Stimulated activated CD8-positive, alpha-beta memory T cell treated with anti-CD3 and anti-CD28 coated beads, Interleukin-15, amount 100 ng/mL, for 1 hour (primary cell): Measurements from ENCODE around the gene OR1N1.
"Not testable (repeated sequence)": the region's sequence is repeated elsewhere in the genome, so short reads cannot be mapped to it uniquely, and the experiment has no call there.

Source experiments
- DNase-seq: peaks from one replicate; pipeline ENCODE4 v3.0.0-alpha.2; 2020; ENCODE audit warnings: low read depth

OR1N1 gene, protein sequence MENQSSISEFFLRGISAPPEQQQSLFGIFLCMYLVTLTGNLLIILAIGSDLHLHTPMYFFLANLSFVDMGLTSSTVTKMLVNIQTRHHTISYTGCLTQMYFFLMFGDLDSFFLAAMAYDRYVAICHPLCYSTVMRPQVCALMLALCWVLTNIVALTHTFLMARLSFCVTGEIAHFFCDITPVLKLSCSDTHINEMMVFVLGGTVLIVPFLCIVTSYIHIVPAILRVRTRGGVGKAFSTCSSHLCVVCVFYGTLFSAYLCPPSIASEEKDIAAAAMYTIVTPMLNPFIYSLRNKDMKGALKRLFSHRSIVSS

DNA sequence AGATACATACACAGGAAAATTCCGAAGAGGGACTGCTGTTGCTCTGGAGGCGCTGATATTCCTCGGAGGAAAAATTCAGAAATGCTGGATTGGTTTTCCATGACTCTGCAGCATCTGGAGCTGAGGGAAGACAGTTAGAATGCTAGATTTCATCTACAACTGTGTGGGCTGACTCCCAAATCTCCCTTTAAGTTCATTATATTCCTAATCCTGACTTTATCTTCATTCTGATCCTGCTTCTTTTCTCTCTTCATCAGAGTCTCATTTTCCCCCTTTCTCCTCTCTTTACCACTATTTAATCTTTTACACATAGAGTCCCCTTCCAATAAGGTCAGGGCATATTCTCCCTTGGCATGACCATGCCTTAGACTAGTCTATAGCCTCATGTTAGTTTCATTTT lies at the start of gene OR1N1:
TSS of gene OR1N1 (minus strand) at position 101 of the 400 bp plus-strand sequence. CDS start at position 101, 0 bp downstream.
- no peak for DNase-seq

DNA sequence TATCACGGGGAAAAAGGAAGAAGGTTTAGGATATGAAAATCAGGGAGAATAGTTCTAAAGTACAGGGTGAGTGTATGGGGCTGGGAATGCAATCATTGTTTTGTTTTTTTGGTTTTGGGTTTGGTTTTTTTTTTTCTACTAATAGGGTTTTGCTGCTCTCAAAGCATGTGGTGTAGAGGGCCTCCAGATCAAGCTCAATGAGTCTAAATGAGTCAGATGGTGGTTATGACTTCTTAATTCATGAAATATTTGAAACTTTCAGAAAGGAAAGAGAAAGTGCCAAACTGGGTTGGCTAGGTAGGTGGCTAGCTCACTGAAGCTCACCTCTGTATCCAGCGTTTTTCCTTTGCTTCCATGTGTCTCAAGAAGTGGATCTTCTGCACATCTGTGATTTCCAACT lies 45.4 kb upstream of the OR1N1 start:
- DNase-seq, result no peak

DNA sequence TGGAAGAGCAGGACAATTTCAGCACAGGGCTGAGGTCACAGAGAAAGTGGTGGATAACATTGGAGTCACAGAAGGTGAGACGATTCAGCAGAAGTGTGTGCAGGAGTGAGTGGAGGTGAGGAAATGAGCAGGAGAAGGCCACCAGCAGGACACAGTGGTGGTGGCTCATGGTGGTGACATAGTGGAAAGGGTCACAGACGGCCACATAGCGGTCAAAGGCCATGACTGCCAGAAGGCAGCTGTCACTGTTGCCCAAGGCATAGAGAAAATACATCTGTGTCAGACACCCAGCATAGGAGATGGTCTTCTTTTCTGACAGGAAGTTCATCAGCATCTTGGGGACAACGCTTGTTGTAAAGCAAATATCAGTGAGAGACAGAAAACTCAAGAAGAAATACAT lies 40.8 kb upstream of the OR1N1 start:
- DNase-seq, result no peak

DNA sequence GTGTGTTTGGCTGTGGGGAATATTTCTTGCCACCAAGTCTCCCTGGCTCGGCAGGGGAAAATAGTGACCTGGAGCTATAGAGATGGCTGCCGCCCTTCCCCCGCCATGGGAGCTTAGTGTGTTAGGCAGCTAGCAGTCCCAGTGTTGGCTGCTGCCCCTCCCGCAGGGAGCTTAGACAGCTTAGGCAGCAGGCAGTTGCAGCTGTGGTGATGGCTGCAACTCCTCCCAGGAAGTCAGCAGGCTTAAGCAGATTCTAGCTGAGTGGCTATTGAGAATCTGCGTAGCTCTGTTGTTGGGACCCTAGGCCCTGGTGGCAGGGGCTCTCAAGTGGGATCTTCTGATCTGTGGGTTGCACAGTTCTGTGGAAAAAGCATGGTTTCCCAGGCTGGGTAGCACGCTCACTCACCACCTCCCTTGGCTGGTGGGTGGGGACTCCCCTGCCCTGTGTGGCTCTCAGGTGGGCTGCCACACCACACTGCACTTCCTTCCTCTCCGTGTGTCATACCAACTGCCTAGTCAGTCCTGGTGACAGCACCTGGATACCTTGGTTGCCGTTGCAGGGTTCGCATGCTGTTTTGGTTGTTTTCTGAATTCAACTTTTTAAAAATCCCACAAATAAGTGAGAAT lies 35.2 kb upstream of the OR1N1 start:
- no peak for DNase-seq

DNA sequence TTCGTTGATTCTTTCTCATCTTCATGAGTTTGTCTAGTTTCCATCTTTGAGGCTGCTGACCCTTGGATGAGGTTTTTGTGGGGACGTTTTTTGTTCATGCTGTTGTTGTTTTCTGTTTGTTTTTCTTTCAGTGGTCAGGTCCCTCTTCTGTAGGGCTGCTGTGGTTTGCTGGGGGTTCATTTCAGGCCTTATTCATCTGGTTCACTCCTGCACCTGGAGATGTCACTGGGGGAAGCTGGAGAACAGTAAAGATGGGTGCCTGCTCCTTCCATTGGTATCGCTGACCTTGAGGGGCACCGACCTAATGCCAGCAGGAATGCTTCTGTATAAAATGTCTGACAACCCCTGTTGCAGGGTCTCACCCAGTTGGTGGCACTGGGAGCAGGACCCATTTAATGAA lies 34.4 kb upstream of the OR1N1 start:
- no peak for DNase-seq

DNA sequence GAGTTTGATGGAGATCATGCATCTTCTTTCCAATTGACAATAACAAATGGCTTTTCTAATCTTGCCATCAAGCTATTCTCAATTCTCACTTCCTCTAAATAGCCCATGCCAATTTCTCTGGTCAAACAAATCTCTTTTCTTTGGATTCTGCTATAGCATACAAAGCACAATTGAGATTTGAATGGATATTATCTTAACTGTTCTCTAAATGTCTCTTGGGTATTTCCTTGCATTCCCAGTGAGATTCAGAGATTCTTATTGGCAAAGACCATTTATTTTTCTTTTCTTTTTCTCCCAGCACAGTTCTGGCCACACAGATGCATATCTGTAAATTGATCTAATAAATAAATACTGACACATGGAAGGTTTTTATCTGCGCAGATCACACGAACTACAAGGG lies 25.7 kb upstream of the OR1N1 start, which contains the start of gene OR1N2:
TSS of gene OR1N2 (plus strand) at position 301 of the 400 bp plus-strand sequence. CDS start 100 bp downstream, outside the sequence.
- DNase-seq, result no peak

DNA sequence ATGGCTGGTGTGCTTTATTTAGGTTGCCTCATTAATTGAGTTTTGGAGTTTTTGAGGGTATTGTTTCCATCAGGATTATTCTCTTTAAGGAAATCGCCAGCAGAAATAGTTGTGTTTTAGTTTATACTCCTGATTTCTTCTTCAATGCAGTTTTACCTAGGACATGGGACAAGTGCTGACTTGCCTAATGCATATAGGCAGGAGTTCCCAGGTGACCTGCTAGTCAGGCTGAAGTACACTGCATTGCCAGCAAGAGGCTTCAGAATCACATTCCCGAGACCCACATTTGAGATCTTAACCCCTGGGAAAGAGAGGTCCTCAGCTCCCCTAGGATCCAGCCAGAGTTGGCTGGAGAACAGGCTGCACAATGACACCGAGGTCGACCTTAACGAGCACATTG lies 24.3 kb upstream of the OR1N1 start:
- DNase-seq, result no peak

DNA sequence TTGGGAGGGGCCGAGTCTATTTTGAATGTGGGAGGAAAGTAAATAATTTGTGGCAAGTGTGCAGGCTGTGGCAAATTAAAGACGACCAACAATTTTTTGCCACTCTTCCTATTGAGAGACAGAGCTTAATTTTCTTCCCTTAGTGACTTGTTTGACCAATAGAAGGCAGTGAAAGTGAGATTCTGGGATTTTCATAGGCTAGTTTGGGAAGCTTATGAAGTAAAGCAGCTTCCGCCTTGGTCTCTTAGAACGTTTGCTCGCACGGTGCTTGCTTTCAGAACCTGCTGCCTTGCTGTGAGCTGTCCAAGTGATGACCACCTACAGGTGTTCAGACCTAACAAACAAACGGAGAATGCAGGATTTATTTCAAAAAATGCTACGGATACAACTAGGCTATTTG lies 19.1 kb upstream of the OR1N1 start:
- DNase-seq, result no peak

DNA sequence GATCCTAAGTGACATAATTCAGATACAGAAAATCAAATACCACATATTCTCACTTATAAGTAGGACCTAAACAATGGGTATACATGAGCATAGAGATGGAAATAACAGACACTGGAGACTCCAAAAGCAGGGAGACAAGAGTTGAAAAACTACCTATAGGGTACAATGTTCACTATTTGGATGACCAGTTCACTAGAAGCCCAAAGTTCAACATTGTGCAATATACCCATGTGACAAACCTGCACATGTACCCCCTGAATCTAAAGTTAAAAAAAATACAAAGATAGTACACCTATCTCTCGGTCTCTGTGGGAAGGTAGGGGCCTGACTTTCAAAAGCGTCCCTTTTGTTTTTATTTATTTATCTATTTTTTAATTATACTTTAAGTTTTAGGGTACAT lies 11.7 kb upstream of the OR1N1 start:
- DNase-seq, result no peak

DNA sequence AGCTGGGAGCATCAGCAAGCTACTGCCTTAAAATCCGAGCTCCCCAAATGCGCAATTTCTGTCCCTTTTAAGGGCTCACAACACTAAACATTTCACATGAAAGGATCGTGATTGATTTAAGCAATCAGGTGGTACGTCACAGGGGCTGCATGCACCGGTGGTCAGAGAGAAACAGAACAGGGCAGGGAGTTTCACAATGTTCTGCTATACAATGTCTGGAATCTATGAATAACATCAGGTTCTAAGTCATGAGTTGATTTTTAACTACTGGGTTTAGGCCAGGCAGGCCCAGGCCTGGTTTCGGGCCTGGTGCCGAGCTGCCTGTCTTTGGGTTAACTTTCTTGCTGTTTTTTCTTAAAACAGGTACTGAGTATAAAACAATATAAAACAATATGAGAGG lies 10.0 kb upstream of the OR1N1 start:
- not testable (repeated sequence) for DNase-seq

DNA sequence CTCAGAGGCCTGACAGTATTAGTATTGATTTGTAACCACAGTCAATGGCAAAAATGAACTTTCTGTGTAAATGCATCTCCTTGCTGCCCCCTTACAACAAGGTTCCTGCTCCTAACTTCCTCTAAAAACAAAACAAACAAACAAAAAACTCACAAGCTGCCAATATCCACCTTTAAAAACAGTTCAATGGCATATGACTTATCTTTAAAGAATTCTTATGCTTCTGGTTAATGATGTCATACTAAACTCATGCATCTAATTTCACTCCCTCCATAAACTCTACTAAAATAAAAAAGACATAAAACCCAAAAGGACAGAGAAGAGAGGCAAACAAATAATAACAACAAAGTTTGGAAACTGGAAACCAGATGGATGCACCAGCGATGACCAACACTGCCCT lies 9.0 kb upstream of the OR1N1 start:
- no peak for DNase-seq

DNA sequence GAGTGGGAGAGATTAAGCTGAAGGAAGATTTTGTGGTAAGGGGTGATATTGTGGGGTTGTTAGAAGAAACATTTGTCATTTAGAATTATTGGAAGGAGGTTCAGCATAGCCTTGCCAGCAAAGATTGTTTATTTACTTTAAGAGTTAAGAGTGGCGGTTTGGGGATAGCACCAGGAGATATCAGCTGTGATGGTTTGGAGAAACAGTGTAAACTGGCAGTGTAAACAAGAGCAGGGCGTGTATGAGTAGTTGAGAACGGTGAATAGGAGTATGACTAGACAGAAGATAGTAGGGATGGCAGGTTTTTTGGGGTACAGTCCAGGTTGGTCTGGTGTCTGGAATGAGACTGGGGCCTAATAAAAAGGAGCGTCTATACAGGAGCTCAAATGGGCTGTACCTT lies 4.1 kb upstream of the OR1N1 start:
- DNase-seq, result not testable (repeated sequence)

DNA sequence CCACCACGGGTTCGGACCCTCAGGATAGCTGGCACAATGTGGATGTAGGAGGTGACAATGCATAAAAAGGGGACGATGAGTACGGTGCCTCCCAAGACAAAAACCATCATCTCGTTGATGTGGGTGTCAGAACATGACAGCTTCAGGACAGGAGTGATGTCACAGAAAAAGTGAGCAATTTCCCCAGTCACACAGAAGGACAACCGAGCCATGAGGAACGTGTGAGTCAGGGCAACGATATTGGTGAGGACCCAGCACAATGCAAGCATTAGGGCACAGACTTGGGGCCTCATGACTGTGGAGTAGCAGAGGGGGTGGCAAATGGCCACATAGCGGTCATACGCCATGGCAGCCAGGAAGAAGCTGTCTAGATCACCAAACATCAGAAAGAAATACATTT lies 491 bp downstream of the OR1N1 start:
- DNase-seq, result no peak

DNA sequence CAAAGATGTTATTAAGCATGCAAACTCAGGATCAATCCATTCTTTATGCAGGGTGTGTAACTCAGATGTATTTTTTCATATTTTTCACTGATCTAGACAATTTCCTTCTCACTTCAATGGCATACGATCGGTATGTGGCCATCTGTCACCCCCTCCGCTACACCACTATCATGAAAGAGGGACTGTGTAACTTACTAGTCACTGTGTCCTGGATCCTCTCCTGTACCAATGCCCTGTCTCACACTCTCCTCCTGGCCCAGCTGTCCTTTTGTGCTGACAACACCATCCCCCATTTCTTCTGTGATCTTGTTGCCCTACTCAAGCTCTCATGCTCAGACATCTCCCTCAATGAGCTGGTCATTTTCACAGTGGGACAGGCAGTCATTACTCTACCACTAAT lies 7.7 kb downstream of the OR1N1 start:
- DNase-seq, result no peak

DNA sequence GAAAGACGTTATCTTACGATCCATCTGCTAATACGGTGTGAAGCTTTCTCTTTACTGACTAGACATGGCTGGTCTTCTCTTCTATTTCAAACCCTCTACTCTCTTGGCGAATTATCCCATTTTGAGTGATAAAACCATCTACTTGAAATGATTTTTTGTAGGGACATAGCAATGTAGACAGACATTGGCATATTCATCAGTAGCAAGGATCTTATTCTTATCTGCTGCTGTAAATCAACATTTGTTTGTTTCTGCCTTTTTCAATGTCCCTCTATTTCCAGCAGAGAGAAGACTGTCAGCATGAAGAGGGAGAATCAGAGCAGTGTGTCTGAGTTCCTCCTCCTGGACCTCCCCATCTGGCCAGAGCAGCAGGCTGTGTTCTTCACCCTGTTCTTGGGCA lies 8.3 kb downstream of the OR1N1 start, which contains the start of gene OR1J4:
TSS of gene OR1J4 (plus strand) at position 301 of the 400 bp plus-strand sequence. CDS start at position 301, 0 bp downstream.
- no peak for DNase-seq

DNA sequence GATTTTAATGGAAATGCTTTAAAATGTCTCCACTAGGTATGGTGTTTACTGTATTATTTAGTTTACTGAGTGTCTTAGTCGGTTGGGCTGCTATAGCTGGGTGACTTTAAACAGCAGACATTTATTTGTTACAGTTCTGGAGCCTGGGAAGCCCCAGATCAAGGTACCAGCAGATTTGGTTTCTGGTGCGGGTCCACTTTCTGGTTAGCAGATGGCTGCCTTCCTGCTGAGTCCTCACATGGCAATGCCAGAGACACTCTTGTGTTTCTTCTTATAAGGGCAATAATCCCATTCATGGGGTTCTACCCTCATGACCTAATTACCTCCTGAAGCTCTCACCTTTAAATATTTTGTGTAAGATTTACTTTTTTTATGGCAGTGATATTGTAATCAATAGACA lies 8.9 kb downstream of the OR1N1 start:
- no peak for DNase-seq

DNA sequence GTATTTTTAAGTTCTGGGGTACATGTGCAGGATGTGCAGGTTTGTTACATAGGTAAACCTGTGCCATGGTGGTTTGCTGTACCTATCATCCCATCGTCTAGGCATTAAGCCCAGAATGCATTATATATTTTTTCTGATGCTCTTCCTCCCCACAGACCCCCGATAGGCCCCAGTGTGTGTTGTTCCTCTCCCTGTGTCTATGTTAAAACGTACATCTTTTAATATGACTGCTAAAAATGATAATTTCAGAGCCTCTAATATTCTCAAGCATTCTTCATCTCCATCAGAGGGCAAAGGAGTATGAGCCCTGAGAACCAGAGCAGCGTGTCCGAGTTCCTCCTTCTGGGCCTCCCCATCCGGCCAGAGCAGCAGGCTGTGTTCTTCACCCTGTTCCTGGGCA lies 16.6 kb downstream of the OR1N1 start, which contains the start of gene OR1J2:
TSS of gene OR1J2 (plus strand) at position 301 of the 400 bp plus-strand sequence. CDS start at position 301, 0 bp downstream.
- no peak for DNase-seq

DNA sequence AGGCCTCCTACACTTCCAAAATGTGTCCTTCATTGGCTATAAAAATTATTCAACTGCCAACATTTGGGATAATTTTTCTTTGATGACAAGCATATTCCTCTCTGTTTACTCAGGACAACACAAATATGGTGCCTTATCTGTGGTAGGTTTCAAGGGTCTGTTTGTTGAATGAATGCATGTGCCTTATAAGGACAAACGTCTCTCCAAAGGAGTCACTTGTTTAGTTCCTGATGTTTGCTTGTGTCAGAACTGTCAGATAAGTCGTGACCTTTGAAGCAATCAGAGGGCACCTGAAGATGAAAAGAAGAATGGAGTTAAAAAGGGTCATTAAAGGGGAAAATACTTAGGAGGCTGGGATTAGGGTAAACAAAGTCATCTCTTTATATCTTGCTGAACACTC lies 20.1 kb downstream of the OR1N1 start:
- DNase-seq, result no peak

DNA sequence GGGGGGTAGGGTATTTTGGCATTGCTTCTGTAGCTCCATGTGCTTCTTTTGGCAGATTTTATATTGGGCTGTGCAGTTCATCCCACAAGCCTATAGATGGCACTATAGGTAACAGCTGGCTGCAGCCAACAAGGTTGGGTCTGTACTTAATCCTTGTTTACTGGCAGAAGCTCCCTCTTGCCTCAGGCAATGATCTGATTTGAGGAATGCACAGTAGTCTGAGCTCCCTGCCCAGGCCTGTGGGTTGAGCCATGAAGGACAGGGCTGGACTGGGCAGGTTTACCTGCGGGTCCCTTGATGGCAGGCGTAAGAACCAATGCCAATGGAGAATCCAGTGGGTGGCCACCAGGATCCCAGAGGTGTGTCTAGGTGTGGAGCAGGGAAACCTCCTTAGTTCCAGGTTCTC lies 28.2 kb downstream of the OR1N1 start:
- no peak for DNase-seq

DNA sequence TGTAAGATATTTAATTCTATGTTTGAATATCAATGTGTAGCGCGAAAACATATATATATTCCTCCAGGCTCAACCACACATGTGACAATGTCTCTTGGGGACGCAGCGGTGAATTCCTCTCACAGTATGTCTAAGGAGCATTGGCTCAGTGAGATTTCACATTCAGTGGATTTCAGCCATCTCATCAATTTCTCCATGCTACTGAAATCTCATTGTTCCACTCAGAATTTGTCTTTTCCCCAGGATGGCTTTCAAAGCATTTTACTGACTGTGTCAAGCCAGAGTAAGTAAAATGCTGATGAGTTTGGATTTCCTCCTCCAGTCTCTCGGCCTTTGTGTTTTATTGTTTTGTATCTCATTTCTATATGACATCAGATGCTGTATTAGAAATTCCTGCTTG lies 48.0 kb downstream of the OR1N1 start:
- DNase-seq, result no peak

DNA sequence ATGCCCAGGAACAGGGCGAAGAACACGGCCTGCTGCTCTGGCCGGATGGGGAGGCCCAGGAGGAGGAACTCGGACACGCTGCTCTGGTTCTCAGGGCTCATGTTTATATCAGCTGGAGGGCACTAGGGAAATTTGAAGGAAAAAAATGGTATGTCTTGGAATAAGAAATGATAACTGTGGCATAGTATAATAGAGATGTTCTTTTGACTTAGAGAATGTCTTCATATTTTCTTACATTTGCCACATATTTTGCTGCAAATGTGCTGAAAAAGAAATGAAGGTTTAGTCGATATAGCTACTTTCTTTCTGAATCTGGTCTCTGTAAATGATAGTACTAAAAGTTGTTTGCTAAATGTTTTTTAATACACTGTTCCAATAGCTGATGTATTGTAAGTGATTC lies 49.3 kb downstream of the OR1N1 start, which contains the start of gene OR1J1:
TSS of gene OR1J1 (minus strand) at position 101 of the 400 bp plus-strand sequence. CDS start at position 101, 0 bp downstream.
- no peak for DNase-seq

DNA sequence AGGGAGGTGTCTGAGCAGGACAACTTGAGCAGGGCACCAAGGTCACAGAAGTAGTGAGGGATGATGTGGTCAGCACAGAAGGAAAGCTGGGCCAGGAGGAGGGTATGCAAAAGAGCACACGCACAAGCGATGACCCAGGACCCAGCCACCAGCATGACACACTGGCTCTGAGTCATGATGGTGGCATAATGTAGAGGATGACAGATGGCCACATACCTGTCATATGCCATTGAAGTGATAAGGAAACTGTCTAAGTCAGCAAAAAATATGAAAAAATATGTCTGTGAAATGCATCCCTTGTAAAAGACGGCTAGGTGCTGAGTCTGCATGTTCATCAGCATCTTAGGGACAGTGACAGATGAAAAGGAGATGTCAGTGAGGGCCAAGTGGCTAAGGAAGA lies 49.7 kb downstream of the OR1N1 start:
- no peak for DNase-seq
